SK-N-SH (cell line): Measurements from ENCODE around the gene CAV1. TPM values are rescaled to one million over a fixed set of nuclear protein-coding genes. Genes with fewer than 3 reads are reported as not detected.
A peak's percentile ranks its signal among the peaks of the same experiment; 100 is the strongest.

Source experiments
- CTCF ChIA-PET: fragments of 300-600, 350-600 bp; formaldehyde crosslinking; extraction: SDS; loops from one replicate; lab custom pipeline; 2021; lab: Yijun Ruan, JAX
- POLR2A ChIA-PET: fragments of 350-600 bp; sonication (Branson Sonifier 250); formaldehyde crosslinking; extraction: SDS; loops from one replicate; lab custom pipeline; 2020; ENCODE audit warnings: antibody characterized with exemption, inconsistent platforms; lab: Yijun Ruan, JAX
- DNase-seq: peaks from one replicate; pipeline ENCODE4 v3.0.0; 2012
- H2AFZ ChIP-seq: fragments of 200-600 bp; sonication (generic); 2 replicates; pipeline ENCODE4 v1.8.1; 2016; ENCODE audit warnings: antibody characterized with exemption, mild to moderate bottlenecking, low read depth
- H3F3A ChIP-seq: fragments of 200-600 bp; sonication (generic); replicated peaks from 2 replicates; pipeline ENCODE3; 2016; ENCODE audit warnings: antibody characterized with exemption, mild to moderate bottlenecking; ENCODE audit not compliant: insufficient read depth
- H3K27ac ChIP-seq, 2 experiments: fragments of 200-500 bp in 1 of 2; fragments of 200-600 bp in 1 of 2; sonication (Bioruptor generic) in 1 of 2; sonication (generic), shearing (Covaris generic) in 1 of 2; 2 replicates each; pipeline versions ENCODE4 v1.5.1 to v1.6.1; 2014 to 2016; ENCODE audit warnings: low read depth in 2 of 2, inconsistent platforms in 1 of 2, low read length in 1 of 2, mild to moderate bottlenecking in 1 of 2, mixed read lengths in 1 of 2
- H3K27me3 ChIP-seq: fragments of 200-600 bp; sonication (generic), shearing (Covaris generic); 2 replicates; pipeline ENCODE4 v1.6.1; 2016; ENCODE audit warnings: mixed run types; ENCODE audit not compliant: insufficient read depth
- H3K36me3 ChIP-seq, 2 experiments: fragments of 200-500 bp in 1 of 2; fragments of 200-600 bp in 1 of 2; sonication (Bioruptor generic) in 1 of 2; sonication (generic) in 1 of 2; replicated peaks in 1 of 2; 2 replicates each; pipeline versions ENCODE3 to v1.5.1; 2014 to 2016; ENCODE audit warnings: low read length in 1 of 2, mild to moderate bottlenecking in 1 of 2; ENCODE audit not compliant: insufficient read depth in 2 of 2, control insufficient read depth in 1 of 2
- H3K4me1 ChIP-seq, 2 experiments: fragments of 200-500 bp in 1 of 2; fragments of 200-600 bp in 1 of 2; sonication (Bioruptor generic) in 1 of 2; sonication (generic), shearing (Covaris generic) in 1 of 2; 2 replicates each; pipeline versions ENCODE4 v1.5.1 to v1.6.1; 2014 to 2016; ENCODE audit warnings: low read depth in 1 of 2, low read length in 1 of 2, mixed run types in 1 of 2; ENCODE audit not compliant: insufficient read depth in 2 of 2, control insufficient read depth in 1 of 2
- H3K4me2 ChIP-seq: fragments of 200-600 bp; sonication (generic), shearing (Covaris generic); 2 replicates; pipeline ENCODE4 v1.6.1; 2017; ENCODE audit warnings: mixed run types
- H3K4me3 ChIP-seq, 2 experiments: fragments of 200-500 bp in 1 of 2; fragments of 200-600 bp in 1 of 2; sonication (Bioruptor generic) in 1 of 2; sonication (generic), shearing (Covaris generic) in 1 of 2; 2 replicates each; pipeline versions ENCODE4 v1.5.1 to v1.8.1; 2014 to 2016; ENCODE audit warnings: low read depth in 2 of 2, inconsistent platforms in 1 of 2, low read length in 1 of 2, mild to moderate bottlenecking in 1 of 2, mixed read lengths in 1 of 2, moderate library complexity in 1 of 2
- H3K79me2 ChIP-seq: fragments of 200-600 bp; sonication (generic); 2 replicates; pipeline ENCODE4 v1.8.1; 2017; ENCODE audit warnings: mild to moderate bottlenecking; ENCODE audit not compliant: insufficient read depth
- H3K9ac ChIP-seq: fragments of 200-600 bp; sonication (generic); 2 replicates; pipeline ENCODE4 v1.6.1; 2017; ENCODE audit warnings: mixed run types
- H3K9me2 ChIP-seq: fragments of 200-600 bp; sonication (generic); 2 replicates; pipeline ENCODE4 v1.6.1; 2017; ENCODE audit warnings: mixed run types
- H3K9me3 ChIP-seq: fragments of 200-600 bp; sonication (generic); 2 replicates; pipeline ENCODE4 v1.6.1; 2017; ENCODE audit warnings: mixed run types, mild to moderate bottlenecking, moderate library complexity
- H4K20me1 ChIP-seq: fragments of 200-600 bp; sonication (generic); 2 replicates; pipeline ENCODE4 v1.6.1; 2017; ENCODE audit warnings: mild to moderate bottlenecking, mixed run types; ENCODE audit not compliant: insufficient read depth
- CTCF ChIP-seq: fragments of 200-600 bp; sonication (generic); IDR thresholded peaks from 2 replicates; pipeline ENCODE4 v1.6.1; 2017; ENCODE audit warnings: antibody characterized with exemption, mild to moderate bottlenecking, moderate library complexity
- ELF1 ChIP-seq: IDR thresholded peaks from 2 replicates; pipeline ENCODE4 v1.4.0; 2012
- EZH2phosphoT487 ChIP-seq: fragments of 200-600 bp; sonication (generic); IDR thresholded peaks from 2 replicates; pipeline ENCODE4 v1.6.1; 2017; ENCODE audit warnings: low read depth, mixed run types, mild to moderate bottlenecking, antibody characterized with exemption, moderate library complexity, borderline replicate concordance
- FOSL2 ChIP-seq: IDR thresholded peaks from 2 replicates; pipeline ENCODE4 v1.4.0; 2012; ENCODE audit warnings: low read depth, mild to moderate bottlenecking, moderate library complexity, borderline replicate concordance
- FOXJ3 ChIP-seq: sonication (generic); formaldehyde crosslinking; IDR thresholded peaks from 2 replicates; pipeline ENCODE4 v1.5.1; 2020; ENCODE audit warnings: mild to moderate bottlenecking, missing genetic modification reagents
- GATA2 ChIP-seq: sonication (generic); formaldehyde crosslinking; IDR thresholded peaks from 2 replicates; pipeline ENCODE4 v1.5.0; 2020; ENCODE audit warnings: mild to moderate bottlenecking, missing genetic modification reagents
- JUND ChIP-seq: IDR thresholded peaks from 2 replicates; pipeline ENCODE4 v1.4.0; 2012
- MAX ChIP-seq: IDR thresholded peaks from 2 replicates; pipeline ENCODE4 v1.4.0; 2012; ENCODE audit warnings: low read depth
- MXI1 ChIP-seq: IDR thresholded peaks from 2 replicates; pipeline ENCODE4 v1.6.1; 2012; ENCODE audit warnings: mild to moderate bottlenecking, low read depth, low read length, improper control_type of control experiment
- NFIC ChIP-seq: IDR thresholded peaks from 2 replicates; pipeline ENCODE4 v1.4.0; 2012; ENCODE audit warnings: borderline replicate concordance
- NRF1 ChIP-seq: IDR thresholded peaks from 2 replicates; pipeline ENCODE4 v1.6.1; 2012; ENCODE audit warnings: low read depth, mild to moderate bottlenecking, low read length
- PBX3 ChIP-seq: IDR thresholded peaks from 2 replicates; pipeline ENCODE4; 2012
- RXRA ChIP-seq: IDR thresholded peaks from 2 replicates; pipeline ENCODE4 v1.4.0; 2012; ENCODE audit warnings: low read depth, mild to moderate bottlenecking, borderline replicate concordance
- TAF1 ChIP-seq: IDR thresholded peaks from 2 replicates; pipeline ENCODE4 v1.6.1; 2012; ENCODE audit warnings: low read depth, mild to moderate bottlenecking, low read length, moderate library complexity, borderline replicate concordance
- TCF12 ChIP-seq: IDR thresholded peaks from 2 replicates; pipeline ENCODE4 v1.4.0; 2012
- TEAD4 ChIP-seq: IDR thresholded peaks from 2 replicates; pipeline ENCODE4 v1.4.0; 2012; ENCODE audit warnings: mild to moderate bottlenecking, borderline replicate concordance; ENCODE audit not compliant: insufficient read depth
- YY1 ChIP-seq: IDR thresholded peaks from 2 replicates; pipeline ENCODE4 v1.4.0; 2012; ENCODE audit warnings: low read depth, mild to moderate bottlenecking
- WGBS: methylation state at CpG from one replicate; pipeline ENCODE4 v1.1.6; 2017; ENCODE audit warnings: low lambda C conversion rate; 5-methylcytosine and 5-hydroxymethylcytosine counted together
- polyA plus RNA-seq, 3 experiments: library from polyadenylated mRNA; depleted of rRNA; stranded (reverse); fragments of >200 nt; gene quantifications; 2 replicates each; pipeline ENCODE4 v1.2.3, GENCODE V29; 2012

Gene CAV1
- polyA plus RNA-seq, 1 of the 3 experiments (the other 2 are of a cell fraction), result 968 TPM

- 4% methylated on average over 12 of the region's 12 CpGs for WGBS
- Histone ChIP-seq H3F3A (peaks cover 72% of the 10 kb centered on the region), H3K9ac (peak overlapping the region; percentile 67), H3K79me2 (peaks cover 11% of the 10 kb centered on the region), H3K9me2 (no peaks in the 10 kb centered on the region), H3K4me2 (peak overlapping the region; percentile 66), H3K27ac (peak overlapping the region; percentile 93 to 95), H3K4me3 (peak overlapping the region; percentile 50 to 54), H4K20me1 (no peaks in the 10 kb centered on the region), H3K36me3 (peaks cover 20 to 23% of the 10 kb centered on the region in 2 experiments), H3K4me1 (peaks cover 10 to 57% of the 10 kb centered on the region in 2 experiments), H3K9me3 (no peaks in the 10 kb centered on the region; the same call in 1 of the 2 replicates), H3K27me3 (no peaks in the 10 kb centered on the region), H2AFZ (peak overlapping the region; percentile 57)
- TF ChIP-seq JUND (peak; percentile 56; the same call in 1 of the 2 replicates), YY1 (peak; percentile 14; the same call in 1 of the 2 replicates), CTCF (no peak), FOSL2 (peak; percentile 86), TEAD4 (0 out of 2 replicates have a peak, but pooled peaks have one; percentile 53), PBX3 (peak; percentile 58), MAX (peak; percentile 98), NFIC (peak; percentile 46), FOXJ3 (CRISPR knock-in tag) (no peak), MXI1 (no peak), TAF1 (peak; percentile 36; the same call in 1 of the 2 replicates), EZH2phosphoT487 (no peak), RXRA (peak; percentile 76; the same call in 1 of the 2 replicates), NRF1 (no peak), GATA2 (CRISPR knock-in tag) (no peak), TCF12 (peak; percentile 41; the same call in 1 of the 2 replicates), ELF1 (no peak)
- DNase-seq, result no peak
- ChIA-PET CTCF (interaction anchor here (1.9 to 3.7 kb wide), 2 partner anchors 14 to 79 kb away, joined by 4 to 12 read pairs; no protein-coding TSS in a partner anchor), POLR2A (no interaction called here)
Measured at GRCh38 chr7:116511552-116512519, 13.0 kb upstream of the CAV1 start.
